ENCODE measurements around the gene SCUBE1. TPM values are rescaled to one million over a fixed set of nuclear protein-coding genes. Genes with fewer than 3 reads are reported as not detected.

The SCUBE1 gene
- total and polyA plus RNA-seq, 2 donors: 0.30 to 0.52 TPM

DNA sequence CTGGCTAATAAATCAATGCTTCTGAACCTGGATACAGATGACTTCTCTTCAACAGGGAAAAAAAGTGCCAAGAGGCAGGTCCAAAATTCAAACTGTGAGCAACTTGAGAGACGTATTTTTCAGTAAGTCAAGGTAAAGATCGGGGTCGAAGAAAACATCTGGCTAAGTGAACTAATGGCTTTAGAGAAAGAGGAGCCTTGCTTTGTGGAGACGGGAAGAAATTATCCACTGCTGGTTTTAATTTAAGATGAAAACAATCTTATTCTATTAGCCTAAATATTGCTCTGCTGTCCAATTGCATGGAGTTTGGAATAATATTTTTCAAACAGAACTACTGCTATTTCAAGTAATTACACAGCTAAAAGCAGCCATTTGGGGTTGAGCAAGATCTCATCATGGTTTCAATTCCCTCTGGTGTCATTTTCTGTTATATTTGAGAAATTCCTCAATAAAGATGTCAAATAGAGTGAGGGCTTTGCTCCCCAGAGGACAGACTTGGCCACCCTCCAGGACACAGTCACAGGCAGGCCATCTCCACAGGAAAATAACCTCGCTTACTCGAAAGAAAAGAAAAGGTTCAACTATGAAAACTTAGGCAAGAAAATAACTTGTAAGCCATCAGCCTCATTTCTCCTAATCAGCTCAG, 29.8 kb downstream of the SCUBE1 start:
- Histone ChIP-seq H3K9me3 (ENCODE audit: control insufficient read depth in 2 of 2, insufficient read depth in 1 of 2, low read length in 1 of 2) (no peaks in the 10 kb centered on the region), H3K27ac (ENCODE audit: low read depth in 1 of 2, low read length in 1 of 2) (no peak overlapping the region), H3K36me3 (ENCODE audit: control insufficient read depth in 2 of 2, insufficient read depth in 2 of 2, low read length in 1 of 2) (no peaks in the 10 kb centered on the region), H3K27me3 (ENCODE audit: control insufficient read depth in 2 of 2, insufficient read depth in 1 of 2, low read length in 1 of 2) (no peaks in the 10 kb centered on the region), H3K4me1 (ENCODE audit: control insufficient read depth in 2 of 2, insufficient read depth in 2 of 2, low read length in 2 of 2) (peaks cover 0 to 5% of the 10 kb centered on the region in 2 donors), H3K4me3 (ENCODE audit: low read length in 2 of 2) (no peak overlapping the region)
- WGBS: 91% methylated on average over 6 of the region's 6 CpGs
- no peak for DNase-seq (ENCODE audit: low read depth in 6 of 9, low spot score in 9 of 9)

DNA sequence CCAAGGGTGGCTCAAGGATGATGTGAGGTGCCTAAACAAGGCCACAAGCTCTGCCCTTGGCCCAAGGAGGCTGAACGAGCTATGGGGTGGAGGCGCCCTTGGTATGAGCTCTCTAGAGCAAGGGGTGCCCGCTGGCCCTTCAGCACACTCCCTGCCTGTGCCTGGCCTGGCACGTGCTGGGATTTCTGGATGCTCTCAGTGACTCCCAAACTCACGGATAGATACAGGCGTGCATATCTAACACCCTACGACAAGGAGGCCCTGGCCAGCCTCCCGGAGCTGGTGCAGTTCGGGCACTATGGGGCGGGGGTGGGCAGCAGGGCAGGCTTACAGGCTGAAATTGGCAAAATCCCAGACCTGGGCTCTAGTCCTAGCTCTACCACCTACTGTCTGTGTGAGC, 30.6 kb downstream of the SCUBE1 start:
- WGBS: 91% methylated on average over 10 of the region's 10 CpGs
- Histone ChIP-seq H3K9me3 (ENCODE audit: control insufficient read depth in 2 of 2, insufficient read depth in 1 of 2, low read length in 1 of 2) (no peaks in the 10 kb centered on the region), H3K36me3 (ENCODE audit: control insufficient read depth in 2 of 2, insufficient read depth in 2 of 2, low read length in 1 of 2) (no peaks in the 10 kb centered on the region), H3K27ac (ENCODE audit: low read depth in 1 of 2, low read length in 1 of 2) (no peak overlapping the region), H3K27me3 (ENCODE audit: control insufficient read depth in 2 of 2, insufficient read depth in 1 of 2, low read length in 1 of 2) (no peaks in the 10 kb centered on the region), H3K4me3 (ENCODE audit: low read length in 2 of 2) (no peak overlapping the region), H3K4me1 (ENCODE audit: control insufficient read depth in 2 of 2, insufficient read depth in 2 of 2, low read length in 2 of 2) (peaks cover 0 to 11% of the 10 kb centered on the region in 2 donors)
- no peak for DNase-seq (ENCODE audit: low read depth in 6 of 9, low spot score in 9 of 9)

DNA sequence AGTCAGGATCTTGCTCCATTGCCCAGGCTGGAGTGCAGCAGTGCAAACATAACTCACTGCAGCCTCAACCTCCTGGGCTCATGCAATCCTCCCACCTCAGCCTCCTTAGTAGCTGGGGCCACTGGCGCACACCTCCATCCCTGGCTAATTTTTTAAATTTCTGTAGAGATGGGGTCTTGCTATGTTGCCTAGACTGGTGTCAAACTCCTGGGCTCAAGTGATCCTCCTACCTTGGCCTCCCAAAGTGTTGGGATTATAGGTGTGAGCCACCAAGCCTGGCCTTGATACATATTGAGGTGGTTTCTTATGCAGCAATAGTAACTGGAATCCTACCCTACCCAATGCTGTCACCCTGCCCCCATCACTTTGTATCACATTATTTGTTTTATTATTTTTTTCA, 32.4 kb downstream of the SCUBE1 start:
- no peak for DNase-seq (ENCODE audit: low read depth in 6 of 9, low spot score in 9 of 9)
- Histone ChIP-seq H3K4me3 (ENCODE audit: low read length in 2 of 2) (no peak overlapping the region), H3K27me3 (ENCODE audit: control insufficient read depth in 2 of 2, insufficient read depth in 1 of 2, low read length in 1 of 2) (no peaks in the 10 kb centered on the region), H3K9me3 (ENCODE audit: control insufficient read depth in 2 of 2, insufficient read depth in 1 of 2, low read length in 1 of 2) (no peaks in the 10 kb centered on the region), H3K27ac (ENCODE audit: low read depth in 1 of 2, low read length in 1 of 2) (no peak overlapping the region), H3K4me1 (ENCODE audit: control insufficient read depth in 2 of 2, insufficient read depth in 2 of 2, low read length in 2 of 2) (peaks cover 0 to 11% of the 10 kb centered on the region in 2 donors), H3K36me3 (ENCODE audit: control insufficient read depth in 2 of 2, insufficient read depth in 2 of 2, low read length in 1 of 2) (no peaks in the 10 kb centered on the region)
- WGBS: 96% methylated on average over 1 of the region's 1 CpG

DNA sequence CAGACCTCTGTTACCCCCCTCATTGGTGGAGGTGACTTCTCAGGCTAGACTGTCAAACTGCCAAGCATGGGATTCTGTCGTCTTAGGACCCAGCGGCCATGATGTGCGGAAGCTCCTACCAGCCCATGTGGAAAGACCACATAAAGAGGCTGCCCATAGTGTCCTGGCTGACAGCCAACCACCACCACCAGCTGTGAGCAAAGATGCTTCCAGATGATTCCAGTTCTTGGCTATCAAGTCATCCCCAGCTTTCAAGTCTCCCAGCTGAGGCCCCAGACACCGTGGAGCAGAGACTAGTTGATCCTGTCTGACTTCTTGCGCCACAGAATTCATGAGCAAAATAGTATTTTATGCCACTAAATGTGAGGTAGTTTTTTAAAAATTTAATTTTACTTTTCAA, 32.9 kb downstream of the SCUBE1 start:
- Histone ChIP-seq H3K4me1 (ENCODE audit: control insufficient read depth in 2 of 2, insufficient read depth in 2 of 2, low read length in 2 of 2) (peaks cover 0 to 11% of the 10 kb centered on the region in 2 donors), H3K9me3 (ENCODE audit: control insufficient read depth in 2 of 2, insufficient read depth in 1 of 2, low read length in 1 of 2) (no peaks in the 10 kb centered on the region), H3K4me3 (ENCODE audit: low read length in 2 of 2) (no peak overlapping the region), H3K27ac (ENCODE audit: low read depth in 1 of 2, low read length in 1 of 2) (no peak overlapping the region), H3K27me3 (ENCODE audit: control insufficient read depth in 2 of 2, insufficient read depth in 1 of 2, low read length in 1 of 2) (no peaks in the 10 kb centered on the region), H3K36me3 (ENCODE audit: control insufficient read depth in 2 of 2, insufficient read depth in 2 of 2, low read length in 1 of 2) (no peaks in the 10 kb centered on the region)
- WGBS: 90% methylated on average over 5 of the region's 5 CpGs
- DNase-seq (ENCODE audit: low read depth in 6 of 9, low spot score in 9 of 9): no peak

DNA sequence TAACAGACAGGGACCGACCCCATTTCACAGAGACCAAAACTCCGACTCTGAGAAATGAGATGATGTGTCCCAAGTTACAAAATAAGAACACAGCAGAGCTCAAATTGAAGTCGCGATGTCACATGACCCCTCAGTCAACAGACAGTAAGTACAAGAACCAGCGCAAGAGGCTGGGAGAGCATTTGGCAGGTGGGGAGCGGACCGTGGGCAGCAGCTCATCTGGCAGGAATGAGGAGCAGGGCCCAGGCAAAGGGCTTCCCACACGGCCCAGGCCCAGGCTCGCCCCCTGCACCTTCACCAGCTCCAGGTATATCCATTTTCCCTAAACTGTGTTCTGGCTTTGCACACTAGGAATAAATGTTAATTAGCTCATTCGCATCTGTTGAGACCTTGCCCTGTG, 34.3 kb downstream of the SCUBE1 start:
- whole genome bisulfite sequencing: 90% methylated on average over 10 of the region's 10 CpGs
- Histone ChIP-seq H3K9me3 (ENCODE audit: control insufficient read depth in 2 of 2, insufficient read depth in 1 of 2, low read length in 1 of 2) (no peaks in the 10 kb centered on the region), H3K36me3 (ENCODE audit: control insufficient read depth in 2 of 2, insufficient read depth in 2 of 2, low read length in 1 of 2) (no peaks in the 10 kb centered on the region), H3K27ac (ENCODE audit: low read depth in 1 of 2, low read length in 1 of 2) (no peak overlapping the region), H3K4me1 (ENCODE audit: control insufficient read depth in 2 of 2, insufficient read depth in 2 of 2, low read length in 2 of 2) (peaks cover 0 to 11% of the 10 kb centered on the region in 2 donors), H3K27me3 (ENCODE audit: control insufficient read depth in 2 of 2, insufficient read depth in 1 of 2, low read length in 1 of 2) (no peaks in the 10 kb centered on the region), H3K4me3 (ENCODE audit: low read length in 2 of 2) (no peak overlapping the region)
- DNase-seq (ENCODE audit: low read depth in 6 of 9, low spot score in 9 of 9): no peak

DNA sequence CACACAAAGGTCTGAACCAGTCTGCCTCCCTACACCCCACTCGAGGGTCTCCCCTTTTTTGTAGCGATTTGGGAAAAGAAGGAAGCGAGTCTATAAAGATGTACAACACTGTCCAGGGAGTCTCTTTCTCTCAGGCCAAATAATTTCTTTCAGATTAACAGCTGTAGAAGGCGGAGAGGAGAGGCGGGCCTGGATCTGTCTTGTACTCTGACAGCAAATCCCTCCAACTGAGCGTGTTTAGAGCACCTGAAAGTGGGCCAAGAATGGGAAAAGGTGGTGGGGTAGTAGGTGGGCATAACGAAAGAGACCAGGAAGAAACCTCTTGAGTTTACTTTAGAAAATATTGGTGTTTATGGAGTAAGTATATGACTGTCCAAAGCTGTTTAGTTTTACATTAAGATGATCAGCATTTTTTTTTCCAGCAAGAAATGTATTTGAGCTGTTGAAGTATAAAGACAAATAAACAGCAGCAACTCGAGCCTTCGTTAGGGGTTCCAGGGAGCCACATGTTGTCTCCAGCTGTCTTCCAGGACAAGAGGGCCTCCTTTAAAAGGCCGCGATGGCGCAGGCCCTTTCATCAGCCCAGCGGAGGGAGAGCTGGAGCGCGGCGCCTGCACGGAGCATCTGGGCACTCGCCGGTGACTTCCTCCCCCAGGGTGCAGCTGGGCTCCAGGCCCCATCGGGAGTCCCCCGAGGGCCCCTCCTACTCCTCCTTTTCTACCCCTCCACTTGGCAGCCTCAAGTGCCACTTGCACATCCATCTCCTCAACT, 34.9 kb downstream of the SCUBE1 start:
- DNase-seq (ENCODE audit: low read depth in 6 of 9, low spot score in 9 of 9): peak in 3 of 9 donors; percentile 4 to 15 (median 8)
- 39% methylated on average over 21 of the region's 21 CpGs for WGBS
- peaks cover 0 to 11% of the 10 kb centered on the region in 2 donors for H3K4me1 ChIP-seq (ENCODE audit: control insufficient read depth in 2 of 2, insufficient read depth in 2 of 2, low read length in 2 of 2)
- no peaks in the 10 kb centered on the region for H3K27me3 ChIP-seq (ENCODE audit: control insufficient read depth in 2 of 2, insufficient read depth in 1 of 2, low read length in 1 of 2)
- no peaks in the 10 kb centered on the region for H3K9me3 ChIP-seq (ENCODE audit: control insufficient read depth in 2 of 2, insufficient read depth in 1 of 2, low read length in 1 of 2)
- H3K36me3 ChIP-seq (ENCODE audit: control insufficient read depth in 2 of 2, insufficient read depth in 2 of 2, low read length in 1 of 2): no peaks in the 10 kb centered on the region
- H3K4me3 ChIP-seq (ENCODE audit: low read length in 2 of 2): no peak overlapping the region
- H3K27ac ChIP-seq (ENCODE audit: low read depth in 1 of 2, low read length in 1 of 2): no peak overlapping the region

DNA sequence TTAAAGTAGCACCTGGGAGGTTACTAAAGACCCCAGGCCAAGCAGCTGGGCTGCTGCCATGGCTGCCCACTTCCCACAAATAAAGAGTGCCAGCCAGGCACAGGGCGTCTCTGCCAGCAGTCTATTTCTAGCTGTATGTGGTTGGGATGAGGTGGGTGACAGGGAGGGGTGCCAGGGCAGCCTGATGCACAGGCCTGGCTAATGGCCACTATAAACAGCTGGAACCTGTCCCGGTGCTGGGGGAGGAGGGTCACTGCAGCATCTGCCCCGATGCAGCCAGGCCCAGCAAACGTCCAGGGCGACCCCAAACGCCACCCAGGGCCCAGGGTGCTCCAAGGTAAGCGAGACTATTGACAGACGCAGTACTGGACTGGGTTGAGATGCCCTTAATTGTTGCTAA, 37.4 kb downstream of the SCUBE1 start:
- no peak overlapping the region for H3K27ac ChIP-seq (ENCODE audit: low read depth in 1 of 2, low read length in 1 of 2)
- H3K27me3 ChIP-seq (ENCODE audit: control insufficient read depth in 2 of 2, insufficient read depth in 1 of 2, low read length in 1 of 2): no peaks in the 10 kb centered on the region
- 91% methylated on average over 8 of the region's 8 CpGs for WGBS
- H3K9me3 ChIP-seq (ENCODE audit: control insufficient read depth in 2 of 2, insufficient read depth in 1 of 2, low read length in 1 of 2): no peaks in the 10 kb centered on the region
- H3K4me3 ChIP-seq (ENCODE audit: low read length in 2 of 2): no peak overlapping the region
- no peak for DNase-seq (ENCODE audit: low read depth in 6 of 9, low spot score in 9 of 9)
- H3K36me3 ChIP-seq (ENCODE audit: control insufficient read depth in 2 of 2, insufficient read depth in 2 of 2, low read length in 1 of 2): no peaks in the 10 kb centered on the region
- H3K4me1 ChIP-seq (ENCODE audit: control insufficient read depth in 2 of 2, insufficient read depth in 2 of 2, low read length in 2 of 2): peaks cover 0 to 11% of the 10 kb centered on the region in 2 donors

DNA sequence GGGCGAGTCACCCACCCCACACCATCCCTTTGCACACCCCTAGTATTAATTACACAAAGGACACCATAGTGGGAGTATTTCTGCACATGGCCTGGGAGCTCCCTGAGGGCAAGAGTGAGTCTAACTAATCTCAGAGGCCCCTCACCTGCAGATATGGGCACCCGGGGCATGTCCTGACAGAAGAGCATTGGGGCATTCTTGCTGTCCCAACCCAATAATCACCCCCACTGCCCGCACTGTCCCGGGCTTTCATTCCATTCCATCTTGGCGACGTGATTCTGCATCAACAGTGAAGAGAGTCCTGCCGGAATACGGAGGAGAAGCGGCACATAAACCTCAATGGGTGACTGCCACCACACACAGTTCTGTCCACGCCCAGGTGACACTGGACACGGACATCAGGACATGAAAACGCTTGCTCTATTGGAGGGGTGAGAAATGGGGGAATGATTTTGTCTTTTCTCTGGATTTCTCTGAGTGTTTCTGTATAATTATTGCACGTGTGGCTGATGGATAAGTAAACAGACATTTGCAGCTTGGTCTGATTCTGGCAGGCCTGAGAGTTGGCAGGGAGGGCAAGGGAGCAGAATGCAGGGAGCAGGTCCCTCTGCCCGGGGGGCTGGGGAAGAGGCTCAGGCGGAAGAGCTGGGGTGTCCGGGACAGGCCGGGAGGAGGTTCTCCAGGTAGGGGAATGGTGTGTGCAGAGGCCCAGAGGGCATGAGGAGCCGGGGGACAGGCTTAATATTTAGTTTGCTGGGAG, 38.2 kb downstream of the SCUBE1 start:
- no peak overlapping the region for H3K27ac ChIP-seq (ENCODE audit: low read depth in 1 of 2, low read length in 1 of 2)
- 91% methylated on average over 18 of the region's 18 CpGs for WGBS

DNA sequence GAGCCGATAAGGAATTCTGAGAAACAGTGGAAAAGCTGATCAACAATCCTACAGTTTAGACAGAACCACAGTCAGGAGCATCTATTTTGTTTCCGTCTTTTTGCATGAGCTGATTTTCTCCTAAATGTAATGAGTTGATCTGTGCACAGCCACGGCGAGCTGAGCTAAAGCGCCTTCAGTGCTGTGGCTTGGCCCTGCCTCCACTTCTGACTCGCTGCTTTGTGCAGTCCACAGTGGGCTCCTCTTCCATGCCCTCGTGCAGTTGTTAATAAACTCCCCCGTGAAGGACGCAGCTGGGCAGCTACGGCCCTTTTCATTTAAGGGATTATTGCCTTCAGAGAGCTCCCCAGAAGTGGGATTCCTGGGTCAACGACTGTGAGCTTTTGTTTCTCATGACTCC, 39.4 kb downstream of the SCUBE1 start:
- H3K4me1 ChIP-seq (ENCODE audit: control insufficient read depth in 2 of 2, insufficient read depth in 2 of 2, low read length in 2 of 2): peaks cover 0 to 9% of the 10 kb centered on the region in 2 donors
- DNase-seq (ENCODE audit: low read depth in 6 of 9, low spot score in 9 of 9): no peak
- whole genome bisulfite sequencing: 97% methylated on average over 11 of the region's 11 CpGs

More for the DNA sequence above, 38.2 kb downstream of the SCUBE1 start:
- Histone ChIP-seq H3K9me3 (ENCODE audit: control insufficient read depth in 2 of 2, insufficient read depth in 1 of 2, low read length in 1 of 2) (no peaks in the 10 kb centered on the region), H3K4me3 (ENCODE audit: low read length in 2 of 2) (no peak overlapping the region), H3K27me3 (ENCODE audit: control insufficient read depth in 2 of 2, insufficient read depth in 1 of 2, low read length in 1 of 2) (no peaks in the 10 kb centered on the region), H3K36me3 (ENCODE audit: control insufficient read depth in 2 of 2, insufficient read depth in 2 of 2, low read length in 1 of 2) (no peaks in the 10 kb centered on the region), H3K4me1 (ENCODE audit: control insufficient read depth in 2 of 2, insufficient read depth in 2 of 2, low read length in 2 of 2) (peaks cover 0 to 11% of the 10 kb centered on the region in 2 donors)
- no peak for DNase-seq (ENCODE audit: low read depth in 6 of 9, low spot score in 9 of 9)

More for the DNA sequence above, 39.4 kb downstream of the SCUBE1 start:
- Histone ChIP-seq H3K4me3 (ENCODE audit: low read length in 2 of 2) (no peak overlapping the region), H3K9me3 (ENCODE audit: control insufficient read depth in 2 of 2, insufficient read depth in 1 of 2, low read length in 1 of 2) (no peaks in the 10 kb centered on the region), H3K27ac (ENCODE audit: low read depth in 1 of 2, low read length in 1 of 2) (no peak overlapping the region), H3K36me3 (ENCODE audit: control insufficient read depth in 2 of 2, insufficient read depth in 2 of 2, low read length in 1 of 2) (no peaks in the 10 kb centered on the region), H3K27me3 (ENCODE audit: control insufficient read depth in 2 of 2, insufficient read depth in 1 of 2, low read length in 1 of 2) (no peaks in the 10 kb centered on the region)

Measured in thymus (tissue), 11 donors.